Activated naive CD4-positive, alpha-beta T cell treated with Interleukin-2 at 50 U/mL for 16 hours (primary cell): ENCODE results near the gene ZNF511.
"Not testable (repeated sequence)": the region's sequence is repeated elsewhere in the genome, so short reads cannot be mapped to it uniquely, and the experiment has no call there.

ENCODE experiments used
- DNase-seq: peaks from one replicate; pipeline ENCODE4 v3.0.0-alpha.2; 2020

ZNF511 gene, protein sequence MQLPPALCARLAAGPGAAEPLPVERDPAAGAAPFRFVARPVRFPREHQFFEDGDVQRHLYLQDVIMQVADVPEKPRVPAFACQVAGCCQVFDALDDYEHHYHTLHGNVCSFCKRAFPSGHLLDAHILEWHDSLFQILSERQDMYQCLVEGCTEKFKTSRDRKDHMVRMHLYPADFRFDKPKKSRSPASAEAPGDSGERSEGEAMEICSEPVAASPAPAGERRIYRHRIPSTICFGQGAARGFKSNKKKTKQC

GRCh38 chr10:133308421-133309099 lies at the start of gene ZNF511, which contains the start of gene TUBGCP2:
TSS of gene ZNF511 (plus strand) at chr10:133308914. CDS start at chr10:133308944, 30 bp downstream.
TSS of gene TUBGCP2 (minus strand) at chr10:133308872. CDS start at chr10:133302941, 5,931 bp downstream.
- DNase-seq = peak; percentile 92

DNA sequence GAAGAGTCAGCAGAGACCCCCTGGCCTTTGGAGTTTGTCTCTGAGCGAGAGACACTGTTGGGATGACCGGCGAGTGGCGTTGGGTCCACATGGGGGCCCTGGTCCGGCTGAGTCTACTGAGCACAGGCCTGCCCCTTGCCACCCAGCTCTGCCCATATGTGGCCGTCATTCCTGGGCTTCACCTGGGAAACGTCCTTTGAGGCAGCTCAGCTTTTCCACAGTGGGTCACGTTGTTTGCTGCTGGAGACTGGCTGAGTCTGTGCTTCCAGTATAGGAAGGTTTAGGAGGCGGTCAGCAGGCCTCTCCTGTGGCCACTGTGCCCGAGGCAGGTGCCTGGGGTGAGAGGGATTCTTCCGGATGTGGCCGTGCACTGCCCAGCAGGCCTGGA lies 49.1 kb upstream of the ZNF511 start:
- DNase-seq = no peak

GRCh38 chr10:133260895-133261725 lies 47.6 kb upstream of the ZNF511 start:
- peak; percentile 71 for DNase-seq

DNA sequence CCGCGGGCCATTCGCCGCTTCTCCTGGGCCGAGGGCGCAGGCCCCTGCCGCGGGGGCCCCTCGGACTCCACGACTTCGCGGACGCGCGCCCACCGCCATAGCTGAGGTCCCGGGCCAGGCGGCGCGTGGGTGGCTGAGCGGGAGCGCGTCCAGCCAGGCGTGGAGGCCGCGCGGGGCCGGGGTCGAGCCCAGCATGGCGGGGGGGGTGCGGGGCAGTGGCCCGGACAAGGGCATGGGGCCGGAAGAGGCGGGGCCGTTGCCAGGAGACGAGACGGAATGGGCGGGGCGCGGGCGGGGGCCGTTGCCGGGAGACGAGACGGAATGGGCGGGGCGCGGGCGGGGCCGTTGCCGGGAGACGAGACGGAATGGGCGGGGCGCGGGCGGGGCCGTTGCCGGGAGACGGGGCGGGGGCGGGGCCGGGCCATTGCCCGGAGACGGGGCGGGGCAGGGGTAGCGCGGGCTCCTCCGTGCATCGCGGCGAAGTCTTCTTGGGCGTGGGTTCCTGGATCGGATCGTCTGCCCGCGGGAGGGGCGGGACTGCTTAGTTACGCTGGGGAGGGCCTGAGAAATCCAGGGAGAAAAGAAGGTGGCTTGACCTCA lies 46.9 kb upstream of the ZNF511 start:
- DNase-seq = peak; percentile 85

GRCh38 chr10:133262696-133263095 lies 46.0 kb upstream of the ZNF511 start:
- DNase-seq = no peak

- no peak for DNase-seq
These were observed 45.0 kb upstream of the ZNF511 start for GRCh38 chr10:133263674-133264073.

- peak; percentile 32 for DNase-seq
These were observed 44.3 kb upstream of the ZNF511 start for GRCh38 chr10:133264461-133264860.

DNA sequence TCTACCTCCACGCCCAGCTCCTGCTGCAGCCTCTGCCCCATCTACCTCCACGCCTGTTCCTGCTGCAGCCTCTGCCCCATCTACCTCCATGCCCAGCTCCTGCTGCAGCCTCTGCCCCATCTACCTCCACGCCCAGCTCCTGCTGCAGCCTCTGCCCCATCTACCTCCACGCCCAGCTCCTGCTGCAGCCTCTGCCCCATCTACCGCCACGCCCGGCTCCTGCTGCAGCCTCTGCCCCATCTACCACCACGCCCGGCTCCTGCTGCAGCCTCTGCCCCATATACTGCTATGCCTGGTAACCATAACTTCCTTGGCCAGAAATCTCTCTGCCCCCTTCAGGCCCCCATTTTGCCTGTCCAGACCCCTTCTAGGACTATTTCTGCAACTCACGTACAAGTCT lies 43.7 kb upstream of the ZNF511 start:
- DNase-seq = not testable (repeated sequence)

GRCh38 chr10:133266056-133266795 lies 42.5 kb upstream of the ZNF511 start:
- no peak for DNase-seq

GRCh38 chr10:133267293-133267692 lies 41.4 kb upstream of the ZNF511 start:
- DNase-seq = no peak

DNA sequence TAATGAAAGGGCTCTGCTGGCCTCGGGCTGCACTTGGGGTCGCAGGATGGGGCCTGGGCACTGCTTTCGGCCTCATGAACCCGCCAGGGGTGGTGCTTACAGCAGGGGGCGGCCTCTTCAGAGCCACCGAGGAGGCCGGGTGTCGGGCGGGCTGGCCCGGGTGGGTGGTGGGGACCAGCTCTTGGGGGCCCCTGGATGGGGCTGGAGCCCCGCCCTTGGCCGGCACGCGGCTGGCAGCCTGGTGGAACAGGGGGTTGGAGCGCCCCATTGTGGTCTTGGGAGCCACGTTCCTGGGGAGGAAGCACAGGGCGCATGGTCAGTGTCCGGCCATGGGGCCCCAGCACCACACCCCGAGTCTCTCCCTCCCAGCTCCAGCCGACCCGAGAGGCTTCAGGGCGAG lies 40.9 kb upstream of the ZNF511 start:
- DNase-seq = no peak

- no peak for DNase-seq
These were observed 40.2 kb upstream of the ZNF511 start for GRCh38 chr10:133268532-133268931.

GRCh38 chr10:133269367-133269766 lies 39.3 kb upstream of the ZNF511 start:
- no peak for DNase-seq

DNA sequence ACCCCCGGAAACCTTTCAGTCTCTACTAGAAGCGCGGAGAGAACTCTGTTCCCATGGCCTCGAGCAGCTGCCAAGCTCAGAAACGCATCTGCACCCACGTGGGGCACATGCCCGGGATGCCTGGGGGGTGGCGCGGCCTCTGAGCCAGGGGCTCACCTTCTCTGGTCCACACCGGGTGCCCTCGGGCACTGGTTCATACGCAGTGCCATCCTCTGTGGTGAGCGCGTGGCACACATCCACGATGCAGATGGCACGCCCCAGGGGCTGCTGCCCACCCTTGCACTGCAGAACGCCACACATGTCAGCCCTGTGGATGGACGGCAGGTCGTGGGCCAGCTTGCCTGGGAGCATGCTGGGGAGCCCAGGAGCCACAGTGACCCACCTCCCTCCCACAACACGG lies 38.5 kb upstream of the ZNF511 start:
- DNase-seq = no peak

- no peak for DNase-seq
These were observed 37.9 kb upstream of the ZNF511 start for GRCh38 chr10:133270773-133271297.

DNA sequence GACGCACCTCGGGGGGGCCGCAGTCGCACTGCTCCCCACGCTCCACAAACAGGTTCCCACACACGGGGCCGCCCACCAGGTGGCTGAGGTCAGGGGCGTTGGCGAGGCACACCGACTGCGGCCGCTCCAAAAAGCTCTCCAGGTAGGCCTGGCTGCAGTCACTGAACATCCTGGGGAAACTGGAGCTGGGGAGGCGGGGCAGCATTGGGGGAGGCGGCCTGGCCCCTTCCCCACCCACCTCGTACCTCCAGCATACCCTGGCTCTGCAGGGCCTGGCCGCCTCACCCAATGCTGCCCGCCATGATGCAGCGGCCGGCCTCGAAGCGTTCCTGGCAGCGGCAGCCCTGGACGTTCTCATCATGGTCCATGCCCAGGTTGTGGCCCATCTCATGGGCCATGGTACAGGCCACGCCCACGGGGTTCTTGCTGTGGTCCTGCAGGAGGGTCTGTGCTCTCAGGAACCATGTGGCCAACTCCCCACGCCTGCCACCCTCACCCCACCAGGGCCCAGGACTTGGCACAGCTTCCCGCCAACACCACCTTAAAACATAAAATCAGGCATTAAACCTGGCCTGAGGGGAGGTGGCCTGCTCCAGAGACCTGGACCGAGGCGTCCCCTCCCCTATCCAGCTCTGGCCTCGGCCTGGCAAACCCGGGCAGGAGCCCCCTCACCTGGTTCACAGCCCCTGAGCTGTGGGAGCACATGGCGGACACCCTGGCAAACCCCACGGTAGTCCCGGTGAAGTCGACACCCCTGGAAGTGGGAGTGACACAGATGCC lies 37.0 kb upstream of the ZNF511 start:
- DNase-seq = no peak

DNA sequence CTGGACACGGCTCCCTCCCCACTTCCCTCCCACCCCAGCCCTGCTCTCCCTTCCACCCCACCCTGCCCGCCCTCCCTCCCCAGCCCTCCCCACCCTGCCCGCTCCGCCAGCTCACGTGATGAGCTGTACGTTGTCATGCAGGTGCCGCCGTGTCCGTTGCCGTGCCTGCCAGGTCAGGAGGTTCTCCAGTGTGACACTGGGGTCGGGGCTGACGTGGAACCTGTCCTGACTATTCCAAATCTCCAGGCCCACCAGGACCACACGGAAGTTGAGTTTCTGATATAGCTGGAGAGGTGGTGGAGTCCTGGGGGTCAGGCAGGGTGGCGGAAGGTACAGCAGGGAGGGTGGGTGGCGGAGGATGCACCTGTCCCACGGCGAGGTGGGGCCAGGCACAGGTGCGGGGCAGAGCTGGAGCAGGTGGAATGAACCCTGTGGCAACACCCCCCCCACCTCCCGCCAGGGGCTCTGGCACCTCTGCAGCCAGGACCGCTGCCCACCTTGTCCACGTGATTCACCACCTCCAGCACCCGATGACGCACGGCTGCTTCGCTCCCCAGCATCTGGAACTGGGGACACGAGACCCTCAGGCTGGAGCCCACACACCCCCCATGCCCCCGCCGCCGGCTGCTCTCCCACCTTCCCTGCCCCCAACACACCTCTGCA lies 36.3 kb upstream of the ZNF511 start:
- DNase-seq = no peak

- DNase-seq = no peak
These were observed 35.7 kb upstream of the ZNF511 start for GRCh38 chr10:133272964-133273420.

- no peak for DNase-seq
These were observed 35.1 kb upstream of the ZNF511 start for GRCh38 chr10:133273534-133274143.
